Measurements from ENCODE around the gene KIF5B.
"Not testable (repeated sequence)": the region's sequence is repeated elsewhere in the genome, so short reads cannot be mapped to it uniquely, and the experiment has no call there.

KIF5B gene

DNA sequence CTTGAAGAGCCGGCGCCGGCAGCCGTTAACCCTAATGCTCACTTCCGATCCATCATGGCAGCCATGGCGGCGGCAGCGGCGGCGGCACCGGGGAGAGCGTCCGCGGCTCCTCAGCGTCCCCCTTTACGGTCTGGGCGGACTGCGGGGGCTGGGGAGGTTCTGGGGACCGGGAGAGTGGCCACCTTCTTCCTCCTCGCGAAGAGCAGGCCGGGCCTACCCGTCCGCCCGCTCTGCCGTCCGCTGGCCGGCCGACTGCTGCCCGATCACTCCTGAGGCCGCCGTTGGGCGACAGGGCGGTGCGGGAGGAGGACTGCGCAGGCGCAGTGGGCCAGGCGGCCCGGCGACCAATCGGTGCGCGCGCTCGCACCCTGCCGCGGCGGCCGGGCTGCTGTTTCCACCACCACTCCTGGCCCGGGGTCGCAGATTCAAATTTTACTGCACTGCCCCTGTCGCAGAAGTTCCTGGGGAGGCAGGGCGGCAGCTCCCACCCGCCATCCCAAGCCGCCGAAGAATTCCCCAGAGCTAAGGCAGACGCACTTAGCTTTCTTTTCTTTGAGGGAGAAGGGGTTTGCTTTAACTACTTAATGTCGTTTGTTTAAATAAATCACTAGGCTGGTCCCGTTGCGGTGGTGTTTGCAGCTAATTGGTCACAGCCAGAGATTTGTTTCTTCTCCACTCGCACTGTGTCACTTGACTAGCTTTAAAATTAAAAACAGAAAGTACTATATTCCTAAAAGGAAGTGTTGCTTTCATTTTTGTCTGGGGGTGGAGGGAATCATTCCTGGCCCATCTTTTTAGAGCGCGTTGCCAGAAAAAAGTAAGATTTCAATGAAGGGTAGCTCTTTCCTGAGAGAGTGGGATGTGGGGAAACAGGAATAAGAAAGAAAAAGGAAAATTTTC lies at the start of gene KIF5B:
Gene KIF5B (minus strand): TSS at position 290 of the 900 bp plus-strand sequence. CDS start 452 bp downstream, outside the sequence.
- peak; percentile 91 for DNase-seq

DNA sequence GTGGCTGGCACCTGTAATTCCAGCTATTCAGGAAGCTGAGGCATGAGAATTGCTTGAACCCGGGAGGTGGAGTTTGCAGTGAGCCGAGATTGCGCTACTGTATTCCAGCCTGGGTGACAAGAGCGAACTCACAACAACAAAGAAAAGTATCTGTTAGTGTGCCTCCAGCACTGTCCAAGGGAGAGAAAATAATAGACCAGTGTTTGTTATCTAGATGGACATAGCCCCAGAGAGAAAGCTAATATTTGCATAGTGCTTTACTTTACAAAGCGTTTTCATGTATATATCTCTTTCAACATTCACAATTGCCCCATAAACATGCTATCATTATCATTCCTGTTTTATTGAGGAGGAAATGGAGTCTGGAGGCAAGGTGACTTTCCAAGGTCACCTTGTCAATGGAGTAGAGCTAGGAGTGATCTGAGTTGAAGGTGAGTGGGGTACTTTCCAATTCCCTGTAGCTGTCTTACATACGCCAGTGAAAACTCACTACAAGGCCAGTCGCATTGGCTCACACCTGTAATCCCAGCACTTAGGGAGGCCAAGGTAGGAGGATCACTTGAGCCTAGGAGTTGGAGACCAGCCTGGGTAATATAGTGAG lies 49.7 kb upstream of the KIF5B start:
- DNase-seq: no peak

DNA sequence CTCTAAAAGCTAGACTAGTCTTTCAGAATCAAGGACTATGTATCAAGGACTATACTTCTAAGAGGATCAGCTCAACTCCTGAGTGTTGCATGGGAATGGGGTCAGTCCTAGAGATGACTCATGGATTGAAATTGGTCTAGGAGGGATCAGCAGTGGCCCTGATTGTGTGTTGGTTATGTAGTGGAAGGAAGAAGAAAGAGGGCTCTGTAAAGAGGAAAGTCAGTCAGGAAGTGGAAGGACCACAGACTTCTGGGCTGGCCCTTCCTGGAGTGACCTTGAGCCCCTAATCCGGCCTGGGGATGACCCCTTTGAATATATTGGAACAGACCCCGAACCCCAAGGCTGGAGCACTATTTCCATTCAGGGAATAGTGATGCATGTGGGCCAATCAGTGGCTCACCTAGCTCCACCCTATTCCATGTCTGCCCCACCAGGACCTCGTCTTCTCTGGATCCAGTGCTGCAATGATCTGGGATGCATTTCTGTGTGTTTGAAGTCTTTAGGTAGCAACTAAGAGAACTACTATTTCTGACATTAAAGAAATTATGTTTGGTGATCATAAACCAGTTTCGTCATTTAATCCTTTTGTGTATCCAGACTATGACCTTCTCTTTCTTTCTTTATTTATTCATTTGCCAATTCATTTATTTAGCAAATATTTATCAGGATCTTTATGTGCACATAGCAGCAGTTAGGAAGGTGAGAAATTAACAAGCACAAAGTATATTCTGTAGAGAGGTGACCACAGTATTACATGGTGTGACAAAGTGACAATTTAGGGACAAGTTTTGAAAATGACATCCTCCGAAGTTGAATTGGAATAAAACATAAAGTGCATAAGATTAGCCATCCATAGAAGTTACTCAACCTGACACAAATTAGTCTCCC lies 48.6 kb upstream of the KIF5B start:
- DNase-seq: no peak

DNA sequence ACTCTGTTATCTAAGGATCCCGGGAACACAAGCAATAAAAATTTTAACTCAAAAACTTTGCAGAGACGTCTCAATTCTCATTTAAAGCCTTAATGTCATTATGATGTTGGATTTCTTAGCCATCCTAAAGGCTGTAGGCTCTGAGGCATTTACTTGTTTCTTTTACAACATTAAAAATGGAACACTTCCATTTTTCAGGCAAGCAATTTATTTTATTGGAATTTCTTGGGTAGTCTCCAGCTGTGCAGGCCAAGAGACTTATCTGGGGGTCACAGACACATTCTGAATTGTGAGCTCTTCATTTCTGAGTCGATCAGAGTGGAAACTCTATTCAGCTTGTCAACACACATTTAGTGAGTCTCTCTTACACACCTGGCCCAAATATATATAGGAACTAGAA lies 48.0 kb upstream of the KIF5B start:
- no peak for DNase-seq

DNA sequence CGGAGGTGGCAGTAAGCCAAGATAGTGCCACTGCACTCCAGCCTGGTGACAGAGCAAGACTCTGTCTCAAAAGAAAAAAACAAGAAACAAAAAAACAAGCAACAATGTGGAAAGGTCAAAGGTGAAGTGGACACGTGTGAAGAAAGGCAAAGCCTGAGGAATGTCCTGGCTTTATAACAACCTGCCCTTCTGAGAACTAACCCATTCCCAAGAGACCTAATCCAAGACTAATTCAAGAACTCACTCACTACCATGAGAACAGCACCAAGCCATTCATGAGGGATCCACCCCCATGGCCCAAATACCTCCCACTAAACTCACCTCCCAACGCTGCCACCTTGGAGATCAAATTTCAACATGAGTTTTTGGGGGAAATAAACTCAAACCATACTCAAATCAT lies 47.5 kb upstream of the KIF5B start:
- DNase-seq: no peak

DNA sequence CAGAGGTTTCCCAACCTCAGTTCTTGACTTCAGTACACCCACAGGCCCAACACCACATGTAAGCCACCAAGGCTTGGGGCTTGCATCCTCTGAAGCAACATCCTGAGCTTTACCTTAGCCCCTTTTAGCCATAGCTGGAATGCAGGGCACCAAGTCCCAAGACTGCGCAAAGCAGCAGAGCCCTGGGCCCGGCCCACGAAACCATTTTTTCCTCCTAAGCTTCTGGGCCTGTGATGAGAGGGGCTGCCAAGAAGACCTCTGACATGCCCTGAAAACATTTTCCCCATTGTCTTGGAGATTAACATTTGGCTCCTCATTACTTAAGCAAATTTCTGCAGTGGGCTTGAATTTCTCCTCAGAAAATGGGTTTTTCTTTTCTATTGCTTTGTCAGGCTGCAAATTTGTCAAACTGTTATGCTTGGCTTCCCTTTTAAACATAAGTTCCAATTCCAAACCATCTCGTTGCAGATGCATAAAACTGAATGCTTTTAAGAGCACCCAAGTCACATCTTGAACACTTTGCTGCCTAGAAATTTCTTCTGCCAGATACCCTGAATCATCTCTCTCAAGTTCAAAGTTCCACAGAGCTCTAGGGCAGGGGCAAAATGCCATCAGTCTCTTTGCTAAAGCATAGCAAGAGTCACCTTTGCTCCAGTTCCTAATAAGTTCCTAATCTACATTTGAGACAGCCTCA lies 42.5 kb upstream of the KIF5B start:
- DNase-seq: not testable (repeated sequence)

DNA sequence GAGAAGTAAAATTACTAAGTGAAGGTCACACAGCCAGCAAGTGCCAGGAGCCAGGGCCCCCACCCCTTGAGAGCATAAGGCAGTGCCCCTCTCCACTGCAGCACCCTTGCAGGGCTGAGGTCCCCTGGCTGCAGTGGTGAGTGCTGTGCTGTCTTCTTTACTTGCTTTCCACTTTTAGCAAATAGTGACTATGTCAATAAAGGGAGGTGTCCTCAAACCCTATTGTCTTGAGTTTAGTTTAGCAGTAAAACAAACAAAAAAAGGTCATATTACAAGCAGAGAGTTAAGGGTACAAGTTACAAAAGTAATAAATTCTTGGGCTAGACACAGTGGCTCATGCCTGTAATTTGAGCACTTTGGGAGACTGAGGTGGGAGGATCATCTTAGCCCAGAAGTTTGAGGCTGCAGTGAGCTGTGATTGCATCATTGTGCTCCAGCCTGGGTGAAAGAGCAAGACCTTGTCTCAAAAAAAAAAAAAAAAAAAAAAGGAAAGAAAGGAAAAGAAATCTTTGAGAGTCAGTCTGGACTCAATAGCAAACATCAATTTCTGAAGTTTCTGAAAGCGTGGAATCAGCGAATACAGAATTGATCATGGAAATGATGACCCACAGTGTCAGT lies 39.0 kb upstream of the KIF5B start:
- DNase-seq: no peak

DNA sequence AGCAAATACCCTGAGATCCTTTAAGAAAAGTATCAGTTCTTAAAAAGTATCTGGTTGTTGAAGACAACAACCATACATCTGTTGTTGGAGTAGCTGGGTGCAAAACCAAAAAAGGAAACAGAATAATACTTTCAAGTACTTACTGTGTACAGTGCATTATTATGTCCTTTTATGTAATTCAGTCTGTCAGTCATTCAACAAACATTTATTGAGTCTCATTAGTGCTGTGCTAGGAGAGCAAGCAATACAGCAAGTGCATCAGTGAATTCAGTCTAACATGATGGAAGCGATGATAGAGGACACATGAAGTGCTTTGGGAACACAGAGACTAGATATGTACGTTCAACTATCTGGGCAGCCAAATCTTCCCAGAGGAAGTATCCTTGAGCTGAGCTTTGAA lies 37.4 kb upstream of the KIF5B start:
- DNase-seq: no peak

DNA sequence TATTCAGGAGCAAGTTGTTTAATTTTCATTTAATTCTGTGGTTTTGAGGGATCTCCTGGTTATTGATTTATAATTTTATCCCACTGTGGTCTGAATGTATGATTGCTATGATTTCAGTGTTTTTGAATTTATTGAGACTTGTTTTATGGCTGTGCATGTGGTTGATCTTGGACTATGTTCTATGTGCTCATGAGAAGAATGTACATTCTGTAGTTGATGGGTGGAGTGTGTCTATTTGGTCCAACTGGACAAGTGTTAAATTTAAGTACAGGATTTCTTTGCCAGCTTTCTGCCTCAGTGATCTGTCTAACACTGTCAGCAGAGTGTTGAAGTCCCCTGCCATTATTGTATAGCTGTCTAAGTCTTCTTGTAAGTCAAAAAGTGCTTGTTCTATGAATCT lies 34.8 kb upstream of the KIF5B start:
- no peak for DNase-seq

DNA sequence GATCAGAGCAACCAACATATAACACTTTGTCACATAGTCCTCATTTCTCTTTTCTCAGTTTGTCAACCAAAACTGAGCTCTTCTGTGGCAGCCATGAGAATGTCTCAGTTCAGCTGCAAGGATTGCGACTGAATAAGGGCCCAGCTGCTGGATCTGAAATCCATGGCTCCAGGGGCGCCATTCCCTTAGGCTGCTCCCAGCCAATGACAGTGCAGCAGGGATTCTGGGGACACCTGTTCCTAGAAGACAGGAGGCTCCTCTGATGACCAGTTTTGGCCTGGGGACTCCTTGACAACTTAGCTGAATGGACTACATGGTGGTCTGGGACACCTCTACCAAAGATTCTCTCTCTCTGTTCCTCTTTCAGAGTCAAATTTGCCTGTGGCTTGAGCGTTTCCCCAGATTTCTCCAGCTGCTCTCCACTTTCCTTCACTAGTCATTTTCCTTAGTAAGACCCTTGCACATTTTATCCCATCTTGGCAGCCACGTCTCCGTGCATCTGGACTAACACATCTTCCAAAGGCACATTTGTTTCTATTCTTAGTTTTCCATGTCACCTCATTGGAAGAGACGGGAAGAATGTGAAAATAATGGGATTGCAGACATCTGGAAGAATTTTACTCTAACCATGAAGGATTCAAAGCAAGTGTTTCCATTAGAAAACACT lies 28.1 kb upstream of the KIF5B start:
- DNase-seq: no peak

DNA sequence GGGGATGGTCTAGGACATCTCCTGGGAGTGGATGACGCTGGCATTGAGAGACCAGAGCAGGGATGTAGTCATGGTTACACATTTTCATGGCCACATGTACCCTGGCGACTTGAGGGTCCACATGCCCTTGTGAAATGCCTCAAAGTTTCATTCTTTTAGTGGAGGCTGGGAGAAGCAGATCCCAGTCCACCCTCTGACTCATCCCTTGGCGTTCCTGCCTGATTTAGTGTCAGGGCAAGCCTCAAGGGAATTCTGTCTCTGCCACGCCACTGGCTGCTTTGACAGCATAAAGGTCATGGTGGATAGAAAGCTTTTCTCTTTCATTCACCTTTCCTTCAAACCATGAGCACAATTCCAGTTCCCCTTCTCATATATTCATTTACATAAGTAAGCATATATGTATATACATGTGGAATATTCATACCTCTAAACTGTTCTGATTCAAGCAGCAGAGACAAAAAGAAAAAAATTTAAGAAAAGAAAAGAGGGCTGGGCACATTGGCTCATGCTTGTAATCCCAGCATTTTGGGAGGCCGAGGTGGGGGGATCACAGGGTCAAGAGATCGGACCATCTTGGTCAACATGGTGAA lies 21.8 kb upstream of the KIF5B start:
- DNase-seq: no peak

DNA sequence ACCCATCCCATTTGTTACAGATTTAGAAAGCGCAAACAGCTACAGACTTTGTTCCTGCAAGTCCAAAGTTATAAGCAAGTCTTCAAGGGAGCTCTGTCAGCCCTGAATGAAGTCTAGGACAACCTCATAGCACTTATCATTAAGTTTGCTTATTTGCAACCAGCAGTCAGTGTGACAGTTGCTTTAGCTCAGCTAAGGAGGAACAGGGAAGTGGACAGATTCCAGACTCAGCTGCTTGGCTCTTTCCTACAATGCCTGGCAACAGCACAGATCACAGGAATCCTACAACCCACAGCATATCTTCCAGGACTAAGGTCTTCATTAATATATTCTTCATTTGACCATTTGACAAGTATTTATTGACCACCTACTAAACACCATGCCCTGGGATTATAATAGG lies 17.4 kb upstream of the KIF5B start:
- no peak for DNase-seq

DNA sequence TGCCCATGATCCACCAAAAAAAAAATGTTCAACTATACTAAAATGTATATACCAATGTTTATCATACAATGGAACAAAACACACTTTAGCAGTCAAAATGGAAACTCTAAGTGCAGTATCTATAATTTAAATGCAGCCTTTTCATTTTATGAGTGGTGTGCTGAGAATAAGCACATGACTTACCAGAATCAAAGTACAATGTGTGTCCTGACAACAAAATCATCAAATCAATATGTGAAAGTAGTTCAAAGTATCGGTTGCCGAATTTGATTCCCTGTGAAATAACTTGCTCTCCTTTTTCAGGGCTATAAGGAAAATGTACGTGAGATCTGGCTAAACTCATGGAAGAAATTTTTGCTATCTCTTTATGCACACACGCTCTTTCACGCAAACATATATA lies 16.9 kb upstream of the KIF5B start:
- no peak for DNase-seq

DNA sequence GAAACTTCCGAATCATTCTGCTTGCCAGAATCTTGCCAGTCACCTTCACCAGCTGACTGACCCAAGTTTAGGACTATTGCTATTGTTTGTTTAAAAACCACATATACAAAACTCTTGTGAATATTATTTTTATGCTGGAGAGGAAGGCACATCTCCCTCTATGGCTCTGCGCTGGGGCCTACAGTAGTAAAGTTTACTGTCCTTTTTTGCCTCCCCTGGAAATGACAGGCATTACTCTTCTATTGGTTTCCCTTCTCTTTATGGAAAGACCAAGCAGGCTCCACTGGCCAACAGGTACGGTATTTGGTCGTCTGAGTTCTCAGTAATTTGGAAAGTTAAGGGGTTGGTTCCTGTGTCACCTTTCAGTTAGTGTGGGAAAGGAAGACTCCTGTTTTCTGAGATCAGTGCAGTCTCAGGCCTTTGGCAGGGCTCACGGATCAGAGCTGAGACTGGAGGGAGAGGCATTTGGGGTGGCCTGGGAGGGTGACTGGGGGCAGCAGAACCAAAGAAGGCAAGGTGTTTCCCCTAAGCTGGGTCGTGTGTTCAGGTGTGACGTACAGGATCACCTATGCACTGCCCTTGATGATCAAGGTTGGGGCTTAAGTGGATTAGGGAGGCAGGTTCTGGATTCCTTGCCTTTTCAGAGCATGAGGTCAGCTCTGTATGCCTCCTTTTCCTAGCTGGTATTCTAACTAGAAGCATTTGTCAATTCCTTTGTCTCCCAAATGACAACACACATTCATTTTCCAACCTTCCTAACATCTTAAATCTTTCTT lies 16.0 kb upstream of the KIF5B start:
- no peak for DNase-seq

DNA sequence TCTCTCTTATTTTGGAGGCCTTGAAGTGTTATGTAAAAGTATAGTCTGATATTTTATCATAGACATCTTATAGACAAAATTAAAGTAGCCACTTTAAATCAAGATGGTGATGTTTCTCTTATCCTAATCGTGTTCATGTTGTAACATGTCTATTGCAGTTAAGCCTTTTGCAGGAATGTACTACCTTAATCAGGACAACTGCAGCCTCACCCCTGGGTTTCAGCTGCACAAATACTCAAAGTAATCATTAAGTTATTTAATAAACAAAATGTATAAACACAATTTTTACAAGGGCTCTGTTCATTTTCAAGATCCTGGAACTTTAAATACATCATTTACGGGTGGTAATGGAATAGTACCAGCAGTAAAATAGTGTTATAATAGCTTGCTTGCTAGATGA lies 14.4 kb upstream of the KIF5B start:
- no peak for DNase-seq

DNA sequence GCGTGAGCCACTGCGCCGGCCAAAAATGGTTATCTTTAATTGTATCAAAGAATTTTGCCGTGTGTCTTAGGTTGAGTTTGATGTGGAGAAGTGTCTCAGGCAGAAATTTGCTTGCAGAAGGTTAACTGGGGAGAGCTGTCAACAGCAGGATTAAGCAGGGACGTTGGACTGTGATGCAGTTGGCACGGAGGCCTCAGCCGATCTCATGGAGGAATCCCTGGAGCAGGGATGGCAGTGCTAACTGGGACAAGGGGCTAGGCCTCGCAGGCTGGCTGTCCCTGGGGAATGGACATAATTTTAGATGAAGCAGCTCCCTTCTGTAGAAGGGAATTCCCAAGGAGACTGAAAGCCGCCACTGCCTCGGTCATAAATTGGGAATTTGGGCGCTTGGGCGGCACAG lies 12.3 kb upstream of the KIF5B start:
- DNase-seq: no peak

DNA sequence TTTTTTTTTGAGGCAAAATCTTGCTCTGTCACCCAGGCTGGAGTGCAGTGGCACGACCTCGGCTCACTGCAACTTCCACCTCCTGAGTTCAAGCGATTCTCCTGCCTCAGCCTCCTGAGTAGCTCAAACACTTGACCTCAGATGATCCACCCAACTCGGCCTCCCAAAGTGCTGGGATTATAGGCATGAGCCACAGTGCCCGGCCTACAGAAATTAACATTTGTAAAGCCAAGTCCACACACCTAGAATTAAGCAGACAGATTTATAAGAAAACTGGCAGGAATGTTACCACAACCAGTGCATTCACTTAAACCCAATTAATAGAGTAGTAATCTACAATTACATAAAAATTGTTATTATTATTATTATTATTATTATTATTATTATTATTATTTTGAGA lies 11.7 kb upstream of the KIF5B start:
- not testable (repeated sequence) for DNase-seq

DNA sequence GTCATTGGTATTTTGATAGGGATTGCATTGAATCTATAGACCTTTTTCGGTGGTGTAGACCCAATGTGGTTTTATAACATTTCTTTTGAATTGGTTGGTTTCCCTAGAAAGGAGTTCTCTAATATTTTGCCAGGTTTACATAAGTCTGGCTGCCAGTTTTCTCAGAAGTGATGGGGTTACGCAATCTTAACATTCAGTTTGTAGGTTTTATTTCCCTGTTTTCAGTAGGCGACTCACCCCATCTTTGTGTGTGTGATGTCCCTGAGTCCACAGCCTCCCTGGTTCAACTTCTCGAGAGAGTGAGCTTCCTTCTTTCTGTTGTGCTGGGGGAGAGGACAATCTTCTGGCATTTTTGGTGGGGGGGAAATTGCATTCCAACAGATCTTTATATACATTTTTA lies 9.6 kb upstream of the KIF5B start:
- DNase-seq: no peak

DNA sequence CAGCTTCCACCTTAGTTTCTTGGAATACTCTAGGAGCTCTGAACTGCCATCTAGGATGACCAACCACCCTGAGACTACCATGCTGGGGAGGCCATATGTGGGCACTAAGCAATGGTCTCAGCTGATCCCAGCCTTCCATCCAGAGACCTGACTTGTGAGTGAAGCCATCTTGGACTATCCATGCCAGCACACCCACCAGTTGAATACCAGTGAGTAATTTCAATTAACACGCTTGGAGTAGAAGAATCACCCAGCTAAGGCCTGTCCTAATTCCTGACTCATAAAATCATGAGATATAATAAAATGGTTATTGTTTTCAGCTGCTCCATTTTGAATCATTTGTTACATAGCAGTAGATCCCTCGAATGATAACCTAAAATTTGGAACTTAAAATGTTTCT lies 5.2 kb upstream of the KIF5B start:
- DNase-seq: no peak

DNA sequence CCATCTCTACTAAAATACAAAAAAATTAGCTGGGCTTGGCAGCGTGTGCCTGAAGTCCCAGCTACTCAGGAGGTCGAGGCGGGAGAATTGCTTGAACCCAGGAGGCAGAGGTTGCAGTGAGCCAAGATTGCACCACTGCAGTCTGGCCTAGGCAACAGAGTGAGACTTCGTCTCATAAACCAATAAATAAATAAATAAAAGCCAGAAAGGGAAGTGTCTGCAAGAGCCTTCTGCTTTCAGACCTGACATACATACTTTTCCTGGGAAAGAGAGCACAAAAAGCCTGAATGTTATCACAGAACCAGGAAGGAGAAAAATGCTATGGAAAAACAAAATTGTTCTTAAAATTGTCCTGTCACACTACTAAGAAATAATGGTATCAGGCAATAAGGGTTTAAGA lies 4.1 kb upstream of the KIF5B start:
- no peak for DNase-seq

DNA sequence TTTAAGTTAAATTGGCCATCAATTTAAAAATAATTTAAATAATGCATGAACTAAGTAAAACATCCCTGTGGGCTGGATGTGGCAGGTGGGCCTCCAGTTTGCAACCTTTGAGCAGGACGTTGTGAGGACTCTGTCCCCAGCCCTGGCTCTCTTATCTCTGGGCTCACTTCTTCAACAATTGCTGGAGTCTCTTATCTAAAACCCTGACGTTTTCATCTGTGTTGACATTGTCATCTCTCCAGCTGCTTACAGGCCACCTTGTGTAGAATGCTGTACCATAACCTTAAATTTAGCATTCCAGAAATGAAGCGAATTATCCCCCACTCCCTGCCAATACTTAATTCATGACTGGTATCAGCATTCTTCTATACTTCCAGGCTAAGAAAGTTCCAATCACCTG lies 3.2 kb upstream of the KIF5B start:
- no peak for DNase-seq
